Colon (tissue), 2 donors: ENCODE results near the gene C2orf80.
"Not testable (repeated sequence)": the region's sequence is repeated elsewhere in the genome, so short reads cannot be mapped to it uniquely, and the experiment has no call there.

ENCODE experiments used
- FAIRE-seq: peaks from 2 replicates; lab custom pipeline; 2012; peaks lifted over from hg19 to GRCh38; lab: Jason Lieb, UNC
- donor health status: control.
- donor health status: control.

C2orf80 gene

DNA sequence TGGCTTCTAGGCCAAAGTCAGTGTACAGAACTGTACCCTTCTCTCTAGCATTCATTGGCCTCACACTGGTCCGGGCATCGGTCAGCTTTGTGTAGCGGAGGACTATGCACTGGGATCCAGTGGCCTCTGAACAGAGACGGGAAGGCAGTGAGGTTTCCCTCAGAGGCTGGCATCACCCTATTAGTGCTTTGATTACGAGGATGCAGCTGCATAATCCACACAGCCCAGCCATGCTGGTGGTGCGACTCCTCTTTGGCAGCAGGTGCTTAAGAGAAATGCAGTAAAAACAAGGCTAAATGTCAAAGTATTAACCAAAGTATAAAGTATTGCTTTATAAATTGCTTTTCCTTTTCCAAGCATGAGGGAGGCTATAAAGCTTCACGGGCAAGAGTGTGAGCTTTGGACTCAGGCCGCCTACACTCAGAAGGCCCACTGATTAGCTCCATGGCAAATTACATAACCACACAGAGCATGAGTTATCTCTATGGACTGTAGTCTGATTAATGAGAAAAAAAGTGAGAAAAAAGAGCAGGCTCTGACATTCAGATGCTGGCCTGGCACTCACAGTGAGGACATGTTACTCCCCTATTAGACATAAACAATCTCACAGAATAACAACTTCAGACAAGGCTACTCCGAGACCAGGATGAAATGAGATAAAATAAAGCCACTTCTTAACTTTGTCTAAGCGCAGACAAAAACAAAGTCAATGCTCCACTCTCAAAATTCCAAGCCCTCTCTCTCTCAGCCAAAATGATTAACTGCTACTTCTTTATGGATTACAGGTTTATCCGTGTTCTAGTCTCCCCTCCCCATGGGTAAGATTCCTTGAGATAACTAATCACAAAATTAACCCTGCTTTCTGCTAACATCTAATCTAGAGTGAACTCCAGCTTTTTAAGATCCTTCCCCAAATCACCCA, 53.8 kb downstream of the C2orf80 start:
- FAIRE-seq, result no peak

DNA sequence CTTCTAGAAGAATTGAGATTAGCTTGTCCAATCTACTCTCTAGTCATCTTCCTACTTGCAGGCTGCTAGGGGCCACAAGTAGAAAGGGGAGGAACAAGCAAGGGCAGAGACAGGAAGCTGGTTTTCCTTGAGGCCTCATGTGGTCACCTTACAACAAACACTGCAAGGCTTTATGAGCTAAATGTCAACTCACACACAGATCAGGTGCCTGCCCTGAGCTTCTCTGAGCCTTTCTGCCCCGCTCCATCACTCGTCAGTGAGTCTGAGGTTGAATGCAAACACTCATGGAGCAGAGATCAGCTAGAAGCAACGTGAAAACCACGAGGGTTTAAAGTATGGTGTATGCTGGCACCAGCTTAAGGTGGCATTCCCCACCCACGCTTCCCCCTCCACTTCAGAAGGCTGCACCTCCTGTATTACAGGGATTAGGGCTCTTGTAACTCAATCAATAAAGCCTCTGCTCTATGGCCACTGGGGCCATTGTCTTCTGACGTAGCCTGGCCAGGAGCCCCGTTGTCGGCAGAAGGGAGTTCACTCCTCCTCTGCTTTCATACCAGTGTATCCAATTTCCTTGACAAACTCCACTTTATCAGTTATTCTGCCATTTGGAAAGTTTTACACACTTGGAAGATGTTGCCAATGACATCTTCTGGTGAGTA, 54.8 kb downstream of the C2orf80 start:
- no peak for FAIRE-seq

DNA sequence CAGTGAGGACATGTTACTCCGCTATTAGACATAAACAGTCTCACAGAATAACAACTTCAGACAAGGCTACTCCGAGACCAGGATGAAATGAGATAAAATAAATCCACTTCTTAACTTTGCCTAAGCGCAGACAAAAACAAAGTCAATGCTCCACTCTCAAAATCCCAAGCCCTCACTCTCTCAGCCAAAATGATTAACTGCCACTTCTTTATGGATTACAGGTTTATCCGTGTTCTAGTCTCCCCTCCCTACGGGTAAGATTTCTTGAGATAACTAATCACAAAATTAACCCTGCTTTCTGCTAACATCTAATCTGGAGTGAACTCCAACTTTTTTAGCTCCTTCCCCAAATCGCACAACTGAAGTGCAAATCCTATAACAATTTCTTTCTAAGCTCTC, 59.1 kb downstream of the C2orf80 start:
- FAIRE-seq, result no peak

GRCh38 chr2:208129744-208130711, 59.8 kb downstream of the C2orf80 start, which contains the start of gene CRYGC:
Gene CRYGC, minus strand, starts transcription at chr2:208129828. Its CDS starts 36 bp downstream, at chr2:208129792.
- FAIRE-seq, result no peak

GRCh38 chr2:208128136-208128535, 61.7 kb downstream of the C2orf80 start:
- no peak for FAIRE-seq

GRCh38 chr2:208127090-208127489, 62.7 kb downstream of the C2orf80 start:
- FAIRE-seq, result no peak

DNA sequence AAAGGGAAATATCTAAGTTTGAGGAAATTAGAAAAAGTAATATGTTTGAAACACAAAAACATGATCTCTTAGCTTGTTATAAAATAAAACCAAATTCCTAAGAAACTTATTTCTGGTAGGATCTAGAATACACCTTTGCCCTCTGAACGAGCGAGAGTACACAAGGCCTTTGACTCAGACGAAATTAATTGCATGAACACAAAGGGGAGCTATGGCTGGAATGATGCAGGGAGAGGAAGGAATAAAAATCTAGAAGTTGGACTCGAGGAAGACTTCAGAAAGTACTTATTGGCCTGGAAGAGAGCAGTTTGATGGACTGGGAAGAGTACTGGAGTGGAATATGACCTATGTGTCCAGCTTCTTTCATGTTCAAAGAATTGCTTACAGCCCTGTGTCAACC, 64.6 kb downstream of the C2orf80 start:
- no peak for FAIRE-seq

GRCh38 chr2:208124013-208124715, 65.7 kb downstream of the C2orf80 start, which contains the start of gene CRYGD:
Gene CRYGD, minus strand, starts transcription at chr2:208124524. Its CDS starts 51 bp downstream, at chr2:208124473.
- not testable (repeated sequence) for FAIRE-seq

DNA sequence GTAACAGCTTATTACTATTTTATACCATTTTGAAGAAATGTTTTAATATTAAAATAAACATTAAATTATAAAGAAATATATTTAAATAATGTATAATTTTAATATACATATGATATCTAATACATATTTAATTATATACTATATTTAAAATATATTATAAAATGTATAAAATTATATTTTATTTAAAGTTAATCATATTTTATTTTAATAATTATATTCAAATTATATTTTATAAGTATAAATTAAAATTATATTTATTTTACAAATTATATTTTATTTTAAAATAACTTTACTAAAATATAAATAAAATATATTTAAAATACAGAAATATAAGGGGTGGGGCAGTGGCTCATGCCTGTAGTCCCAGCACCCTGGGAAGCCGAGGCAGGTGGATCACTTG, 67.6 kb downstream of the C2orf80 start:
- peak; percentile 97 for FAIRE-seq

- FAIRE-seq, result no peak
These were observed 70.9 kb downstream of the C2orf80 start for GRCh38 chr2:208118918-208119317.

GRCh38 chr2:208117390-208117789, 72.4 kb downstream of the C2orf80 start:
- not testable (repeated sequence) for FAIRE-seq
